ENCODE measurements around the gene CERS2. TPM values are rescaled to one million over a fixed set of nuclear protein-coding genes. Genes with fewer than 3 reads are reported as not detected.

The CERS2 gene
- total and polyA plus RNA-seq, 12 donors = 56.5 to 104 (median 76.8) TPM

- peak overlapping the region in 9 of 10 donors; percentile 61 to 91 (median 70) for H3K27ac ChIP-seq
- intact Hi-C loops (cut with DNase I) = loop anchor here in 3 of 10 donors (5.0 to 10.0 kb wide), 3 partner anchors 100 to 352 kb away; partner anchors contain the start of genes ARNT (in 3 of the 3) and ENSA (in 1 of the 3)
- TF ChIP-seq, protein P1, sequence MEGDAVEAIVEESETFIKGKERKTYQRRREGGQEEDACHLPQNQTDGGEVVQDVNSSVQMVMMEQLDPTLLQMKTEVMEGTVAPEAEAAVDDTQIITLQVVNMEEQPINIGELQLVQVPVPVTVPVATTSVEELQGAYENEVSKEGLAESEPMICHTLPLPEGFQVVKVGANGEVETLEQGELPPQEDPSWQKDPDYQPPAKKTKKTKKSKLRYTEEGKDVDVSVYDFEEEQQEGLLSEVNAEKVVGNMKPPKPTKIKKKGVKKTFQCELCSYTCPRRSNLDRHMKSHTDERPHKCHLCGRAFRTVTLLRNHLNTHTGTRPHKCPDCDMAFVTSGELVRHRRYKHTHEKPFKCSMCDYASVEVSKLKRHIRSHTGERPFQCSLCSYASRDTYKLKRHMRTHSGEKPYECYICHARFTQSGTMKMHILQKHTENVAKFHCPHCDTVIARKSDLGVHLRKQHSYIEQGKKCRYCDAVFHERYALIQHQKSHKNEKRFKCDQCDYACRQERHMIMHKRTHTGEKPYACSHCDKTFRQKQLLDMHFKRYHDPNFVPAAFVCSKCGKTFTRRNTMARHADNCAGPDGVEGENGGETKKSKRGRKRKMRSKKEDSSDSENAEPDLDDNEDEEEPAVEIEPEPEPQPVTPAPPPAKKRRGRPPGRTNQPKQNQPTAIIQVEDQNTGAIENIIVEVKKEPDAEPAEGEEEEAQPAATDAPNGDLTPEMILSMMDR (IDR thresholded peaks at IDR 0.05) = no peak
- peaks cover 15 to 69% (median 32%) of the 10 kb centered on the region in 9 donors for H3K4me1 ChIP-seq
- peak; percentile 48 to 74 (median 54) for ATAC-seq
- no peaks in the 10 kb centered on the region for H3K27me3 ChIP-seq
- no peaks in the 10 kb centered on the region for H3K9me3 ChIP-seq
- peak; percentile 79 to 80 for DNase-seq
- no peaks in the 10 kb centered on the region for H3K36me3 ChIP-seq
- peak overlapping the region in 3 of 10 donors; percentile 5 to 29 (median 14) for H3K4me3 ChIP-seq
- WGBS, 2 donors = 60 to 70% methylated on average over 11 of the region's 11 CpGs
Observed at GRCh38 chr1:150976879-150977694, 2.5 kb upstream of the CERS2 start.

DNA sequence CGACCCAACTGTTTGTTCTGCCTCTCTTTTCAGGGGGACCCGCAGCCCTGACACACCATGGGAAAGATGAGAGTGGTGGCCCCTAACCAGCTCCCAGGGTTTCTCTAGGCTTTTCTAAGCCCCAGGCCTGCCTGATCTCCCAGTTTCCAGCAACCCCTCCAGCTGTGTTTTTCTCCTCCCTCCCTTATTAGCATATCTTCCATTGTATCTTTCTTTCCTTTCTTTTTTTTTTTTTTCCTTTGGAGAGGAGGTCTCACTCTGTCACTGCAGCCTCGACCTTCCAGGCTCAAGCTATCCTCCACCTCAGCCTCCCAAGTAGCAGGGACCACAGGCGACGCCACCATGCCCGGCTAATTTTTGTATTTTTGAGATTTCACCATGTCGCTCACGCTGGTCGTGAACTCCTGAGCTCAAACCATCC, 1.8 kb upstream of the CERS2 start:
- TF ChIP-seq, protein P1 (IDR thresholded peaks at IDR 0.05) = no peak
- no peak for DNase-seq
- no peaks in the 10 kb centered on the region for H3K36me3 ChIP-seq
- intact Hi-C loops (cut with DNase I) = loop anchor here in 3 of 10 donors (5.0 to 10.0 kb wide), 3 partner anchors 99 to 352 kb away; partner anchors contain the start of genes ARNT (in 3 of the 3) and ENSA (in 1 of the 3)
- no peak for ATAC-seq
- WGBS, 2 donors = 90 to 93% methylated on average over 9 of the region's 9 CpGs
- no peaks in the 10 kb centered on the region for H3K9me3 ChIP-seq
- H3K4me3 ChIP-seq = no peak overlapping the region
- peak overlapping the region in 5 of 10 donors; percentile 15 to 91 (median 70) for H3K27ac ChIP-seq
- H3K4me1 ChIP-seq = peaks cover 20 to 75% (median 39%) of the 10 kb centered on the region in 9 donors
- no peaks in the 10 kb centered on the region for H3K27me3 ChIP-seq

DNA sequence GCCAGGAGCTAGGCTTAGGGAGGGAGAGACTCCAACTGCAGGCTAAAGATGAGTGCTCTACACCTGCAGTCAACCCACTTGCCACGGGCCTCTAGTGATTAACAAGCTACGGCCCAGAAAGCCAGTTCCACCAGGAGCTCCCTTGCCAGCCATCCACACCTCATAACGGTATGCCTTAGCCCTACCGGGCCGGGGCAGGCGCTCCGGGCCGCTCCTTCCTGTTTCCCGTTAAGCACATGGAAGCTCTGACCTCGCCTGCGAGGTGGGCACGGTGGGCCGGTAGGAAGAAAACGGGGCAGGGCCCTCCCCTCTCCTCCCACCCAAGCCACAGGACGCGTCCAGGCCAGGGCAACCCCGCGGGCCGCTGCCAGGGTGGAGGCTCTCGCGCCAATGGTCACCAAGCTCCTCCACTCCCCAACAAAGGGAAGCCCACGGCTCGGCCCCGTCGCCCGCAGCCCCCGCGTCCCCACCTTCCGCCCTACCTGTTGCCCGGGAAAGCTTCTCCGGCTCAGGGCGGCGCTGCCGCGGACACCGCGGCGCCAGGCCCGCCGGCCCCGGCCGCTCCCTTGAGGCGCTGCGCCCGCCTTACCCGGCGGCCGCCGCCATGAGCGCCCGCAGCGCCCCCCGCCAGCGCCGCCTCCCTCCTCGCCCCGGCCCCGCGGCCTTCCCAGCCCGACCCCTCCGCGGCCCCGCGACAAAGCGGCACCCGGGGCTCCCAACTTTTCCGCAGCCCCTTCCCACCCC, 627 bp downstream of the CERS2 start:
- WGBS, 2 donors = 0 to 1% methylated on average over 37 to 66 of the region's 67 CpGs
- H3K9me3 ChIP-seq = no peaks in the 10 kb centered on the region
- intact Hi-C loops (cut with DNase I) = loop anchor here in 4 of 10 donors (5.0 to 10.0 kb wide), 3 partner anchors 47 to 349 kb away; partner anchors contain the start of genes SETDB1 (in 3 of the 4), ARNT (in 2 of the 4) and ENSA (in 1 of the 4)
- peak overlapping the region; percentile 40 to 96 (median 93) for H3K4me3 ChIP-seq
- peaks cover 0 to 4% (median 0%) of the 10 kb centered on the region in 9 donors for H3K36me3 ChIP-seq
- no peaks in the 10 kb centered on the region for H3K27me3 ChIP-seq
- TF ChIP-seq, protein P1 (IDR thresholded peaks at IDR 0.05) = no peak
- peak; percentile 3 to 35 (median 18) for ATAC-seq
- peaks cover 25 to 78% (median 49%) of the 10 kb centered on the region in 9 donors for H3K4me1 ChIP-seq
- peak; percentile 20 to 51 for DNase-seq
- peak overlapping the region; percentile 93 to 98 (median 96) for H3K27ac ChIP-seq
